Stromal cell of bone marrow (primary cell): ENCODE measurements around the gene TMEM127.

ENCODE experiments used
- DNase-seq: peaks from one replicate; pipeline ENCODE4 v3.0.0-alpha.2; 2012; ENCODE audit warnings: low read depth

The TMEM127 gene

GRCh38 chr2:96204836-96205624 lies 60.8 kb downstream of the TMEM127 start:
- no peak for DNase-seq

GRCh38 chr2:96203130-96204028 lies 62.4 kb downstream of the TMEM127 start:
- no peak for DNase-seq

- no peak for DNase-seq
Observed at GRCh38 chr2:96202152-96202854, 63.5 kb downstream of the TMEM127 start.

GRCh38 chr2:96201338-96201737 lies 64.5 kb downstream of the TMEM127 start:
- DNase-seq = no peak

GRCh38 chr2:96198921-96199320 lies 66.9 kb downstream of the TMEM127 start:
- DNase-seq = no peak
